Effector CD4-positive, alpha-beta T cell (primary cell): ENCODE data around the gene APRT.

Experiments
- DNase-seq: peaks from one replicate; pipeline ENCODE4 v3.0.0-alpha.2; 2020

APRT gene

GRCh38 chr16:88821168-88821850 is 9.6 kb upstream of the APRT start:
- no peak for DNase-seq

GRCh38 chr16:88820385-88821025 is 8.8 kb upstream of the APRT start:
- DNase-seq: no peak

GRCh38 chr16:88819126-88819525 is 7.4 kb upstream of the APRT start:
- DNase-seq: no peak

- DNase-seq: no peak
Measured at GRCh38 chr16:88818575-88818874, 6.8 kb upstream of the APRT start.

GRCh38 chr16:88817785-88818574 is 6.3 kb upstream of the APRT start:
- no peak for DNase-seq

- DNase-seq: no peak
Measured at GRCh38 chr16:88816736-88817535, 5.2 kb upstream of the APRT start.

GRCh38 chr16:88815901-88816589 is 4.3 kb upstream of the APRT start:
- peak; percentile 30 for DNase-seq

- DNase-seq: no peak
Measured at GRCh38 chr16:88815227-88815626, 3.5 kb upstream of the APRT start.

GRCh38 chr16:88814144-88814502 is 2.4 kb upstream of the APRT start:
- DNase-seq: no peak

- DNase-seq: no peak
Measured at GRCh38 chr16:88813269-88814143, 1.8 kb upstream of the APRT start.

- DNase-seq: no peak
Measured at GRCh38 chr16:88812513-88813268, 963 bp upstream of the APRT start.

- DNase-seq: peak; percentile 52
Measured at GRCh38 chr16:88810912-88811768, 588 bp downstream of the APRT start.

GRCh38 chr16:88810166-88810911 is 1.4 kb downstream of the APRT start:
- no peak for DNase-seq

- DNase-seq: no peak
Measured at GRCh38 chr16:88809676-88810165, 2.0 kb downstream of the APRT start.

- no peak for DNase-seq
Measured at GRCh38 chr16:88809068-88809675, 2.6 kb downstream of the APRT start.

- DNase-seq: no peak
Measured at GRCh38 chr16:88807626-88808453, 3.9 kb downstream of the APRT start.

- DNase-seq: no peak
Measured at GRCh38 chr16:88807142-88807625, 4.5 kb downstream of the APRT start.
